ENCODE measurements around the gene MKRN2. TPM values are rescaled to one million over a fixed set of nuclear protein-coding genes. Genes with fewer than 3 reads are reported as not detected.

The MKRN2 gene
- total and polyA plus RNA-seq, 9 of the 15 experiments (the other 6 are each of a cell fraction or from before 2014, with no cell fraction given) = 29.4 to 63.2 (median 42.9) TPM

DNA sequence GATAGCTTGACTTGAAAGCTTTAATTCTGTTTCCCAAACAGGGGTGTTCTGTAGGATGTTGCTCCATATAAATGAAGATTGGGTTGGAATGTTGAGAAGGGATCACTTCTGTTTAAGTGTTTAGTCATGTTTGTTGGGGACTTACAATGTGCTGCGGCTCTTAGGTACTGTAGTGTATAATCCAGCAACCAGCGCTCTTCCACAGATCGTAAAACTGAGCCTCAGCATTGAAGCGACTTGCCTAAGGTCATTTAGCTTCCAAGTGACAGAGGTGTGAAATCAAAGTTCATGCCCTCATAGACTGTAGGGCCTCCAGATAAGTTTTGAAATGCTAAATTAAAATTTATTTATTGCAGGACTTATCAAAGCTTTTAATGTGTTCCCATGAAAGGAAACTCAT, 1.8 kb downstream of the MKRN2 start:
- TF ChIP-seq, protein P1, sequence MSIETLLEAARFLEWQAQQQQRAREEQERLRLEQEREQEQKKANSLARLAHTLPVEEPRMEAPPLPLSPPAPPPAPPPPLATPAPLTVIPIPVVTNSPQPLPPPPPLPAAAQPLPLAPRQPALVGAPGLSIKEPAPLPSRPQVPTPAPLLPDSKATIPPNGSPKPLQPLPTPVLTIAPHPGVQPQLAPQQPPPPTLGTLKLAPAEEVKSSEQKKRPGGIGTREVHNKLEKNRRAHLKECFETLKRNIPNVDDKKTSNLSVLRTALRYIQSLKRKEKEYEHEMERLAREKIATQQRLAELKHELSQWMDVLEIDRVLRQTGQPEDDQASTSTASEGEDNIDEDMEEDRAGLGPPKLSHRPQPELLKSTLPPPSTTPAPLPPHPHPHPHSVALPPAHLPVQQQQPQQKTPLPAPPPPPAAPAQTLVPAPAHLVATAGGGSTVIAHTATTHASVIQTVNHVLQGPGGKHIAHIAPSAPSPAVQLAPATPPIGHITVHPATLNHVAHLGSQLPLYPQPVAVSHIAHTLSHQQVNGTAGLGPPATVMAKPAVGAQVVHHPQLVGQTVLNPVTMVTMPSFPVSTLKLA (conservative IDR thresholded peaks at IDR 0.05) = no peak
- TF ChIP-seq L3MBTL2 (IDR thresholded peaks at IDR 0.05) = 0 out of 2 replicates have a peak, but pooled peaks have one; percentile 18
- no peak for TF ChIP-seq ZNF668 (CRISPR knock-in tag; IDR thresholded peaks at IDR 0.05)
- TF ChIP-seq KDM2B (CRISPR knock-in tag; IDR thresholded peaks at IDR 0.05) = no peak
- H3K4me1 ChIP-seq (replicated peaks in 1 of 2; ENCODE audit: control insufficient read depth in 2 of 2, insufficient read depth in 2 of 2, low read length in 2 of 2) = peaks cover 17 to 27% of the 10 kb centered on the region in 2 experiments
- no peak overlapping the region for H2AFZ ChIP-seq (ENCODE audit: low read depth, low read length)
- no peaks in the 10 kb centered on the region for H3K36me3 ChIP-seq (ENCODE audit: control insufficient read depth, insufficient read depth, low read length)
- intact Hi-C loops (cut with micrococcal nuclease) (loop anchor here (5.0 kb wide), 2 partner anchors 104 to 284 kb away; partner anchors contain the start of genes RAF1 and RPL32), in situ Hi-C loops (cut with MboI) (no loop called here)
- POLR2A ChIA-PET = interaction anchor here (1.1 to 5.5 kb wide), 8 partner anchors 10 to 318 kb away, joined by 3 to 25 read pairs (median 4); partner anchors contain the start of gene MKRN2OS
- H3K9ac ChIP-seq (ENCODE audit: insufficient read depth in 1 of 2, low read depth in 2 of 2, low read length in 2 of 2) = peak overlapping the region; percentile 41 to 82; a peak in 3 of 4 replicates
- peaks cover 7% of the 10 kb centered on the region for H3K9me1 ChIP-seq (ENCODE audit: control insufficient read depth, insufficient read depth, low read length)
- no peaks in the 10 kb centered on the region for H3K9me3 ChIP-seq (replicated peaks; ENCODE audit: control insufficient read depth, insufficient read depth, low read depth, low read length)
- H3K79me2 ChIP-seq (ENCODE audit: control insufficient read depth, insufficient read depth, low read length) = peaks cover 66% of the 10 kb centered on the region
- TSS peak; percentile 33 for BruUV-seq (replicated peaks)
- FAIRE-seq (no peak), DNase-seq (ENCODE audit: extremely low read depth in 1 of 4, low spot score in 3 of 4) (peak in 1 of 4 experiments; percentile 47), ATAC-seq (no peak)
- H3K4me2 ChIP-seq (ENCODE audit: insufficient read depth, low read length) = peak overlapping the region; percentile 94
- H3K27me3 ChIP-seq (ENCODE audit: control insufficient read depth in 2 of 2, insufficient read depth in 2 of 2, low read length in 2 of 2) = no peaks in the 10 kb centered on the region
- CTCF ChIA-PET (ENCODE audit: low intra/inter-chr PET ratio) = no interaction called here
- 15% methylated on average over 4 of the region's 4 CpGs for WGBS (ENCODE audit: insufficient coverage, low coverage, missing lambda C conversion rate)
- peaks cover 51% of the 10 kb centered on the region for H4K20me1 ChIP-seq (replicated peaks; ENCODE audit: control insufficient read depth, insufficient read depth, low read length)
- no peak overlapping the region; the same call in 2 of the 3 replicates for H3K27ac ChIP-seq (ENCODE audit: extremely low read depth, low read depth, low read length)
- peak overlapping the region; percentile 82 for H3K4me3 ChIP-seq
